IMR-90 (cell line): Measurements from ENCODE around the gene PUM2.
"Not testable (repeated sequence)": the region's sequence is repeated elsewhere in the genome, so short reads cannot be mapped to it uniquely, and the experiment has no call there.

Experiments
- CEBPB ChIP-seq: IDR thresholded peaks from 2 replicates; pipeline ENCODE4 v1.6.1; 2012; ENCODE audit warnings: low read depth, low read length, improper control_type of control experiment
- POLR2A ChIP-seq: IDR thresholded peaks from 2 replicates; pipeline ENCODE4 v1.6.1; 2012; ENCODE audit warnings: mild to moderate bottlenecking, low read depth, low read length
- RCOR1 ChIP-seq: IDR thresholded peaks from 2 replicates; pipeline ENCODE4 v1.6.1; 2012; ENCODE audit warnings: mild to moderate bottlenecking, low read length, improper control_type of control experiment; ENCODE audit not compliant: insufficient replicate concordance

DNA sequence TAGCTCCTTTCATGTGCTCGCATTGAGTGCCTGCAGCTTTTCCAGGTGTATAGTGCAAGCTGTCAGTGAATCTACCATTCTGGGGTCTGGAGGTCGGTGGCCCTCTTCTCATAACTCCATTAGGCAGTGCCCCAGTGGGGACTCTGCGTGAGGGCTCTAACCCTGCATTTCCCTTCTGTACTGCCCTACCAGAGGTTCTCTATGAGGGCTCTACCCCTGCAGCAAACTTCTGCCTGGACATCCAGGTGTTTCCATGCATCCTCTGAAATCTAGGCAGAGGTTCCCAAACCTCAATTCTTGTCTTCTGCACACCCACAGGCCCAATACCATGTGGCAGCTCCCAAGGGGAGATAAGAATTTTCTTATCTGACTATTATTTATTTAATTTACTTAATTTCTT is 17.3 kb upstream of the PUM2 start:
- not testable (repeated sequence) for TF ChIP-seq RCOR1, CEBPB, POLR2A
